ENCODE measurements around the gene GPRC5D. TPM values are rescaled to one million over a fixed set of nuclear protein-coding genes. Genes with fewer than 3 reads are reported as not detected.

The GPRC5D gene
- total RNA-seq, 2 experiments from 2014 or later = not detected

DNA sequence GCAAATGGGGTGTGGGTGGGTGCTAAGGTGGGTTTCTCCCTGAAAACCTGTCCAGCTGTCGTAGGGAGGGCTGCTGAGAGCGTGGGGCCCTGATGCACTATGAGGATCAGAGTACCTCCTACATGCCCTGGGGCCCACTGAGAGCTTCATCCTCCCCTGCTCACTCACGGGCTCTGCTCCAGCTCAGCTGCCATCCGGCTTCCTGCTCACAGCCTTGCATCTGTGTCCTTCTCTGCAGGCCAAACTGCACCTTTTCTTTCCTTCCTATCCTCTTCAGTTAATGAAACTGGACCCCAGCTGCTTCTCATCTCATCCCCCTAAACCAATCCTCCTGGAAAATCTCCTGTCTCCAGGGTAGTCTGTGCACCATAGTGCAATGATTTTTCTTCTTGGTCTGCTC is 22.2 kb upstream of the GPRC5D start:
- Mint-ChIP-seq H3K27me3 (no peaks in the 10 kb centered on the region), H3K27ac (no peak overlapping the region), H3K4me1 (no peaks in the 10 kb centered on the region), H3K9me3 (ENCODE audit: low read depth) (peaks cover 9% of the 10 kb centered on the region), H3K36me3 (peaks cover 22% of the 10 kb centered on the region), H3K4me3 (no peak overlapping the region)
- CTCF ChIA-PET = interaction anchor here (1.0 kb wide), 1 partner anchor 58 kb away, joined by 4 read pairs; no protein-coding TSS in a partner anchor
- ATAC-seq (no peak), DNase-seq (no peak)

- CTCF ChIA-PET = no interaction called here
- DNase-seq (no peak), ATAC-seq (no peak)
- Mint-ChIP-seq H3K4me1 (no peaks in the 10 kb centered on the region), H3K36me3 (peaks cover 24% of the 10 kb centered on the region), H3K4me3 (no peak overlapping the region), H3K9me3 (ENCODE audit: low read depth) (peaks cover 9% of the 10 kb centered on the region), H3K27ac (no peak overlapping the region), H3K27me3 (no peaks in the 10 kb centered on the region)
Observed at GRCh38 chr12:12973019-12973418, 21.0 kb upstream of the GPRC5D start.

DNA sequence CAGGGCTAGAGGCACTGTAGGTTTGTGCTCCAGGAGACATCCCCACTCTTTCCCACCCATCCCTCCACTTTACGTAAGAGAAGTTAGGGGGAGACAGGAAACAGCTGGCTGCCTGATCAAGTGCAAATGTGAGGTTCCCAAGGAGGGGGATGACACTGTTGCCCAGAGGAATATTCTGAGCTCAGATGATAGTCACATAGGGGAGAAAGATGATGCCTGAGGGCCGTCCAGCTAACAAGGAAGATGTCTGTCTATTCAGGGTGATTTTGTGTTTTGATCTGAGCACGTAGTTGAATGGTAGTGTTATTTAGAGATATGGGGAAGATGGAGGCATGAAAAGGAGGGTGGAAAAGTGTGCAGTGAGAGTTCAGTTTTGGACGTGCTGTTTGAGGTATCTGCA is 13.9 kb upstream of the GPRC5D start:
- H3K4me3 Mint-ChIP-seq = no peak overlapping the region
- peaks cover 13% of the 10 kb centered on the region for H3K4me1 Mint-ChIP-seq
- H3K27ac Mint-ChIP-seq = no peak overlapping the region
- peaks cover under 1% of the 10 kb centered on the region for H3K27me3 Mint-ChIP-seq
- peaks cover 6% of the 10 kb centered on the region for H3K36me3 Mint-ChIP-seq
- ATAC-seq (no peak), DNase-seq (no peak)
- CTCF ChIA-PET = no interaction called here
- peaks cover 2% of the 10 kb centered on the region for H3K9me3 Mint-ChIP-seq (ENCODE audit: low read depth)

- peaks cover 13% of the 10 kb centered on the region for H3K4me1 Mint-ChIP-seq
- no peak overlapping the region for H3K4me3 Mint-ChIP-seq
- peak overlapping the region; percentile 24 for H3K27ac Mint-ChIP-seq
- ATAC-seq = peak; percentile 49
- peaks cover 5% of the 10 kb centered on the region for H3K36me3 Mint-ChIP-seq
- DNase-seq = no peak
- peaks cover 4% of the 10 kb centered on the region for H3K27me3 Mint-ChIP-seq
- peaks cover 2% of the 10 kb centered on the region for H3K9me3 Mint-ChIP-seq (ENCODE audit: low read depth)
- CTCF ChIA-PET = interaction anchor here (0.9 to 1.6 kb wide), 2 partner anchors 15 to 18 kb away, joined by 3 read pairs; no protein-coding TSS in a partner anchor
Observed at GRCh38 chr12:12964255-12964654, 12.3 kb upstream of the GPRC5D start.

DNA sequence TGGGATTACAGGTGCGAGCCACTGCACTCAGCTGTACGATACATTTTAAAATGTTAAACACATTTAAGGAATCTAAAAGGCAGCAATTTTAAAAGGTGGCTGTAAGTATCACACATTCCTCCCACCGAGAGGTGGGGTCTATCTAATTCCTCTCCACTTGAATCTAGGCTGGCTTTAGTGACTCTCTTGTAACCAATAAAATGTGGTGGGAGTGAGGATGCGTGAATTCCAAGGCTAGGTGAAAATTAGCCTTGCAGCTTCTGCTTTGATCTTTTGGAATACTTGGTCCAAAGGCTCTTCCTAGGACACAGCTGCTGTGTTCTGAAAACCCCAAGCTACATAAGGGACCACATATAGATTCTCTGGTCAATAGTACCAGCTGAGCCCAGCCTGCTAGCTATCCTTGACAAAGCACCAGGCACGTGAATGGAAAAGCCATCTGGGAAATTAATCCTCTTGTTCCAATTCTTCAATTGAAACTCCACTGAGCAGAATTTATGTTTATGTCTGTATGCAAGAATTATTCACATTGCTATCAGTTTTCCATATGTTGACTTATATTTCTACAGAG is 8.8 kb upstream of the GPRC5D start:
- Mint-ChIP-seq H3K4me3 (no peak overlapping the region), H3K27ac (no peak overlapping the region), H3K9me3 (ENCODE audit: low read depth) (peaks cover 2% of the 10 kb centered on the region), H3K36me3 (peaks cover 3% of the 10 kb centered on the region), H3K27me3 (peaks cover 4% of the 10 kb centered on the region), H3K4me1 (peaks cover 13% of the 10 kb centered on the region)
- CTCF ChIA-PET = no interaction called here
- ATAC-seq = no peak
- no peak for DNase-seq

DNA sequence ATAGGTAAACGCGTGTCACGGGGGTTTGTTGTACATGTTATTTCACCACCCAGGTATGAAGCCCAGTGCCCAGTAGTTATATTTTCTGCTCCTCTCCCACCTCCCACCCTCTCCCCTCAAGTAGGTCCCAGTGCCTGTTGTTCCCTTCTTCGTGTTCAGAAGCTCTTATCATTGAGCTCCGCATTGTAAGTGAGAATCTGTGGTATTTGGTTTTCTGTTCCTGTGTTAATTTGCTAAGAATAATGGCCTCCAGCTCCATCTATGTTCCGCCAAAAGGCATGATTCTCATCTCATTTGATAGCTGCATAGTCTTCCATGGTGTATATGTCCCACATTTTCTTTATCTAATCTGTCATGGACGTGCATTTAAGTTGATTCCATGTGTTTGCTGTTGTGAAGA is 6.9 kb upstream of the GPRC5D start:
- DNase-seq = no peak
- no peaks in the 10 kb centered on the region for H3K9me3 Mint-ChIP-seq (ENCODE audit: low read depth)
- peaks cover 4% of the 10 kb centered on the region for H3K27me3 Mint-ChIP-seq
- CTCF ChIA-PET = no interaction called here
- ATAC-seq = no peak
- peaks cover 6% of the 10 kb centered on the region for H3K4me1 Mint-ChIP-seq
- peaks cover 3% of the 10 kb centered on the region for H3K36me3 Mint-ChIP-seq
- no peak overlapping the region for H3K27ac Mint-ChIP-seq
- no peak overlapping the region for H3K4me3 Mint-ChIP-seq

DNA sequence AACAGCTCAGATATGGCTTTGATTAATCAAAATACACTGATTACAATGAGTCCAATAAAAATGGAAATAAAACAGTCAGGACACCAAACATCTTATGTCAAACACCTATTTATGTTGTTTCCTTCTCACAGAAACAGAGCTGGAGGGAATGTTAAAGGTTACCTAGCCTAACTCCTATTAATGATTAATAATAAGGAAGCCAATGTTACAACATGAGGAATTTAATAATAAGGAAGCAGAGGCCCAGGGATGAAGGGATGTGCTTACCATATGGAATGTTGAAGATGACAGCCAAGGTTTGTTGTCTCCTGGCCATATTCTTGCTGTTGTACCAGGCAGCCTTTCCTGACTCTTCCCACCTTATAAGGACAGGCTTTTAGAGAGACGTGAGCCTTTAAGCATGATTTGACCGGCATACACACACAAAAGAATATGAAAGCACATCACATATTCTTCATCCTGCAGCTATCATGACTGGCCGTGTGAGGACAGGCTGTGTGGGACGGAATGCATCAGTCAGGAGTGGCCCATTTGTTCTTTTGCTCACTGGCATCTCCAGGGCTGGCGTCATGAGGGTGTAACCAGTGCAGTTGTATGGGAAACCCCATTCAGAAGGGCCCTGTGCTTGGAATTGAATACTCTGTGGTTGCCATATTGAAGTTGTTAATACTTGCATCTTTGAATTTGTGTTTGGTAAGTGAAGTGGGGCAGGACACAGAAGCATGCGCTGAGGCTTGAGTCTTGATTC is 3.1 kb upstream of the GPRC5D start:
- Mint-ChIP-seq H3K4me3 (no peak overlapping the region), H3K4me1 (no peaks in the 10 kb centered on the region), H3K27ac (no peak overlapping the region), H3K27me3 (peaks cover 3% of the 10 kb centered on the region), H3K9me3 (ENCODE audit: low read depth) (no peaks in the 10 kb centered on the region), H3K36me3 (no peaks in the 10 kb centered on the region)
- DNase-seq (no peak), ATAC-seq (no peak)
- CTCF ChIA-PET = interaction anchor here (1.2 kb wide), 1 partner anchor 257 kb away, joined by 3 read pairs; no protein-coding TSS in a partner anchor

DNA sequence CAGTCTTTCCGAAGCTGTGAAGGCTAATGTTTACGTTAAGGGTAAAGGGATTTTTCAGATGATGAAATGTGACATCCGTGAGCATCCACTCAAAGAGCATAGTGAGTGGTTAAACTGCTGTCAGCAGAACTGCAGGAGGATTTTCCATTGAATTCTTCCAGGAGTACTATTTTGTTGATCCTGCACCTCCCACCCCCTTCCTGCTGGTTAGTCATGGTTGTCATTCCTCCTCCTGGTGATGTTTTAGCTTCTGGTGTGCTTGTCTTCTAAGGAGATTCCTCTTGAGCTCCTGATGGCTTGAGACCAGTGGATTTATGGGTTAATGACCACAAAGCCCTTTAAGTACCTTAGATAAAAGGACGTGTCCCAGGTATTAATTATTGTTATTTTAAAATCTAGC is 2.4 kb upstream of the GPRC5D start:
- ATAC-seq = no peak
- DNase-seq = no peak
- no peaks in the 10 kb centered on the region for H3K36me3 Mint-ChIP-seq
- no peak overlapping the region for H3K4me3 Mint-ChIP-seq
- no peaks in the 10 kb centered on the region for H3K9me3 Mint-ChIP-seq (ENCODE audit: low read depth)
- CTCF ChIA-PET = interaction anchor here (1.2 kb wide), 1 partner anchor 258 kb away, joined by 3 read pairs; no protein-coding TSS in a partner anchor
- peaks cover 7% of the 10 kb centered on the region for H3K27me3 Mint-ChIP-seq
- no peak overlapping the region for H3K27ac Mint-ChIP-seq
- H3K4me1 Mint-ChIP-seq = no peaks in the 10 kb centered on the region

- Mint-ChIP-seq H3K27ac (no peak overlapping the region), H3K4me3 (no peak overlapping the region), H3K9me3 (ENCODE audit: low read depth) (no peaks in the 10 kb centered on the region), H3K36me3 (no peaks in the 10 kb centered on the region), H3K27me3 (peaks cover 8% of the 10 kb centered on the region), H3K4me1 (no peaks in the 10 kb centered on the region)
- ATAC-seq = no peak
- CTCF ChIA-PET = no interaction called here
- DNase-seq = no peak
Observed at GRCh38 chr12:12951504-12951903, 466 bp downstream of the GPRC5D start.

- Mint-ChIP-seq H3K27ac (no peak overlapping the region), H3K4me1 (no peaks in the 10 kb centered on the region), H3K4me3 (no peak overlapping the region), H3K9me3 (ENCODE audit: low read depth) (no peaks in the 10 kb centered on the region), H3K36me3 (no peaks in the 10 kb centered on the region), H3K27me3 (peaks cover 23% of the 10 kb centered on the region)
- CTCF ChIA-PET = no interaction called here
- ATAC-seq (no peak), DNase-seq (no peak)
Observed at GRCh38 chr12:12947902-12948301, 4.1 kb downstream of the GPRC5D start.

DNA sequence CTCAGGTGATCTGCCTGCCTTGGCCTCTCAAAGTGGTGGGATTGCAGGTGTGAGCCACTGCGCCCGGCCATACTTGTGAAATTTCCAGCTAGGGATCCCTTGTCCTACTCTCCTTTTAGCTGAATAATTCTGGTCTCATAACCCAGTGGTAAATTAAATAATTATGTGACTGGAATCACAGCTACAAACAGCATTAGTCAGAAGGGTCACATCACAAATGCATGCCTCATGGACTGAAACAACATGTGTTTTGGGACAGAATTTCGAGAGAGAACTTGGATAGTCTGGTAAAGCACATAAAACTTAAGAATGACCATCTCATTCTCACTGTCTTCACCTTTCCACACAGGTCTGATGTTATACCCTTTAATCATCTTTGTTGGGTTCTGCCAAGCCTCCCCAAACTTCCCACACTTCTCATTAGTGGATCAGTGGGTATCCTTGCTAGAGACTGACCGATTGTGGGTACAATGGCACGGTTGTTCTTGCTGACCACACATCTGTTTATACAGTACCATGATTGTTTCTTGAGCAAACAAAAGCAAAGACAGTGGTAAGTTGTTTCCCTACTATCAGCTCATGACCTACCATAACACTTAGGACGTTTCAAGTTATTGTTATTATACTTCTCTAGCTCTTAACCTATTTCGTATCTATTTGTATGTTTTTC is 5.1 kb downstream of the GPRC5D start:
- CTCF ChIA-PET = no interaction called here
- no peak overlapping the region for H3K27ac Mint-ChIP-seq
- H3K36me3 Mint-ChIP-seq = no peaks in the 10 kb centered on the region
- DNase-seq (no peak), ATAC-seq (no peak)
- H3K4me3 Mint-ChIP-seq = no peak overlapping the region
- H3K9me3 Mint-ChIP-seq (ENCODE audit: low read depth) = no peaks in the 10 kb centered on the region
- H3K4me1 Mint-ChIP-seq = no peaks in the 10 kb centered on the region
- H3K27me3 Mint-ChIP-seq = peaks cover 20% of the 10 kb centered on the region

DNA sequence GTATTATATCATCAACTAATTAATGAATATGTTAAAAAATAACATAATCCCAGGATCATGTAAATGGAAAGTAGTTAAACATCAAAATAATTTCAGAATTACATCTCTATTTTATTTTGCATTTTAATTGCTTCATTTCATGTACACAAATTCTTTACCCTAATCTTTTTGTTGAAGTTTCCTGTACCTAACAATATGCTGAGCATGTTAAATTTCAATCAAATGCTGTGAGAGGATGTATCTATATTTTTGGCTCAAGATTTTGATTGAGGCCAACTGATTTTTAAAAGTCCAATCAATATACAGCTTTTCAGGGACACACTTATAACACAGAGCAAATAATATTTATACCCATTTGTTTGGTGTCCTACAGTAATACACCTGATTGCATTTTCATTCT is 6.4 kb downstream of the GPRC5D start:
- no peaks in the 10 kb centered on the region for H3K4me1 Mint-ChIP-seq
- H3K36me3 Mint-ChIP-seq = no peaks in the 10 kb centered on the region
- no peak overlapping the region for H3K4me3 Mint-ChIP-seq
- no peaks in the 10 kb centered on the region for H3K9me3 Mint-ChIP-seq (ENCODE audit: low read depth)
- DNase-seq (no peak), ATAC-seq (no peak)
- H3K27me3 Mint-ChIP-seq = peaks cover 19% of the 10 kb centered on the region
- CTCF ChIA-PET = no interaction called here
- H3K27ac Mint-ChIP-seq = no peak overlapping the region

DNA sequence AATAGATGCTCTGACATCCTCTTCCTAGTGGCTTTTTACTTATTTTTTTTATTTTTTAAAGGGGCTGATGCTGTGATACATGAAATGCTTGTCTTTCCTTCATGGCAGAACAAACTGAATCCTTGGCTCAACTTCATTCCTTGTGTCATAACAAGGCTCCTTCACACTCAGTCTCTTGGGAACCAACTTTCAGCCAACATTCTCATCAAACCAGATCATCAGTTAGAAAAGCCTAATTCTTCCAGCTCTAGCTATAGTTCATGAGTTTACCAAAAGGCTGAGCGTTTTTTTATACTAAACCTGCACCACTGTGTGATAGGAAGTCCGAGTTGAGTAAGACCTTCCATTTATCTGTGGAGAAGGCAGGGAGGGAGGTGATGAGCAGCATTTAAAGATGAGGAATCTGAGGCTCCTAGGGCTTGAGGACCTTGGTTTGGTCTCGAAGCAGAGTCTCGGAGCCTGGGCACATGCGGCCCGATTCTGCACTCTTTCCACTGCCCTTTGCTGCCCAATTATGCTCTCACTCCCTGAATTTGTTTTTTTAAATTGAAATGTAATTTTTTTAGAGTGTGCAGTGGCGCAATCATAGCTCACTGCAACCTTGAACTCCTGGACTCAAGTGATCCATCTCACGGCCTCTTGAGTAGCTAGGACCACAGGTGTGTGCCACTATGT is 8.2 kb downstream of the GPRC5D start:
- no peaks in the 10 kb centered on the region for H3K36me3 Mint-ChIP-seq
- no peak for DNase-seq
- H3K4me1 Mint-ChIP-seq = no peaks in the 10 kb centered on the region
- no peaks in the 10 kb centered on the region for H3K9me3 Mint-ChIP-seq (ENCODE audit: low read depth)
- H3K27me3 Mint-ChIP-seq = peaks cover 18% of the 10 kb centered on the region
- no peak overlapping the region for H3K27ac Mint-ChIP-seq
- CTCF ChIA-PET = interaction anchor here (0.6 to 1.1 kb wide), 2 partner anchors 9 to 27 kb away, joined by 3 read pairs; no protein-coding TSS in a partner anchor
- ATAC-seq = no peak
- no peak overlapping the region for H3K4me3 Mint-ChIP-seq
